HCT116 (cell line): ENCODE measurements around the gene VPS35. TPM values are rescaled to one million over a fixed set of nuclear protein-coding genes. Genes with fewer than 3 reads are reported as not detected.

Experiments
- ATAC-seq: fragments of 200-7000 bp; cut with Tn5 transposase; 2 replicates; pipeline ENCODE4 v1.9.1; 2020; ENCODE audit warnings: mild to moderate bottlenecking, moderate library complexity
- BruUV-seq: library from RNA; stranded (reverse); fragments of 400-500 nt; replicated peaks from 2 replicates; lab custom pipeline; 2021; lab: Mats Ljungman, UMichigan
- CTCF ChIA-PET: fragments of 300-600 bp; sonication (Branson Sonifier 250); formaldehyde crosslinking; loops from one replicate; lab custom pipeline; 2021; ENCODE audit warnings: antibody characterized with exemption; lab: Charles Lee
- POLR2A ChIA-PET: fragments of 300-600, 350-600 bp; sonication (Branson Sonifier 250); formaldehyde crosslinking; loops from one replicate; lab custom pipeline; 2021; ENCODE audit warnings: antibody characterized with exemption; lab: Charles Lee
- RAD21 ChIA-PET, 2 experiments: fragments of 300-600 bp; sonication (Branson Sonifier 250); formaldehyde crosslinking; loops; one replicate each; lab custom pipeline; 2023; ENCODE audit warnings: low total read pairs in 2 of 2; ENCODE audit not compliant: uncharacterized antibody in 2 of 2, unreplicated experiment in 2 of 2, low non-redundant PET in 1 of 2; lab: Charles Lee
- DNase-seq: peaks from one replicate; pipeline ENCODE4 v3.0.0-alpha.2; 2010; ENCODE audit warnings: low read depth, low spot score
- H2AFZ ChIP-seq: fragments of 200-600 bp; shearing (Covaris generic), sonication (generic); 2 replicates; pipeline ENCODE4 v1.6.1; 2017; ENCODE audit warnings: low read depth, mixed run types, mixed read lengths, antibody characterized with exemption, low read length; ENCODE audit not compliant: poor library complexity, severe bottlenecking
- H3K27ac ChIP-seq: 2 replicates; pipeline ENCODE4 v1.5.1; 2012; ENCODE audit warnings: low read depth, low read length
- H3K27me3 ChIP-seq: fragments of 200-600 bp; sonication (generic); 2 replicates; pipeline ENCODE4 v1.6.1; 2016; ENCODE audit warnings: mixed run types, low read length, mixed read lengths; ENCODE audit not compliant: insufficient read depth
- H3K36me3 ChIP-seq, 2 experiments: fragments of 200-500 bp in 1 of 2; fragments of 200-600 bp in 1 of 2; sonication (Bioruptor generic) in 1 of 2; sonication (generic) in 1 of 2; 2 replicates each; pipeline versions ENCODE4 v1.5.1 to v1.6.1; 2014 to 2016; ENCODE audit warnings: low read length in 2 of 2, inconsistent platforms in 1 of 2, mixed read lengths in 1 of 2, mixed run types in 1 of 2; ENCODE audit not compliant: insufficient read depth in 2 of 2, control insufficient read depth in 1 of 2
- H3K4me1 ChIP-seq, 2 experiments: fragments of 200-600 bp in 1 of 2; sonication (generic) in 1 of 2; 2 replicates each; pipeline versions ENCODE4 v1.5.1 to v1.6.1; 2012 to 2017; ENCODE audit warnings: low read length in 2 of 2, inconsistent platforms in 1 of 2, mild to moderate bottlenecking in 1 of 2, mixed read lengths in 1 of 2, mixed run types in 1 of 2, moderate library complexity in 1 of 2; ENCODE audit not compliant: insufficient read depth in 2 of 2, control insufficient read depth in 1 of 2
- H3K4me2 ChIP-seq: fragments of 200-600 bp; sonication (generic); 2 replicates; pipeline ENCODE4 v1.6.1; 2017; ENCODE audit warnings: mixed run types, low read length, mixed read lengths
- H3K4me3 ChIP-seq, 2 experiments: fragments of 200-600 bp in 1 of 2; sonication (generic) in 1 of 2; replicated peaks in 1 of 2; 2 replicates each; pipeline ENCODE4 v1.5.1; 2011 to 2016; ENCODE audit warnings: low read length in 2 of 2, control low read depth in 1 of 2, low read depth in 1 of 2, mild to moderate bottlenecking in 1 of 2, mixed read lengths in 1 of 2, mixed run types in 1 of 2
- H3K79me2 ChIP-seq: fragments of 200-600 bp; sonication (generic); 2 replicates; pipeline ENCODE4 v1.6.1; 2017; ENCODE audit warnings: mild to moderate bottlenecking, mixed run types, low read length, moderate library complexity, mixed read lengths; ENCODE audit not compliant: insufficient read depth
- H3K9ac ChIP-seq: fragments of 200-600 bp; sonication (generic); 2 replicates; pipeline ENCODE4 v1.6.1; 2016; ENCODE audit warnings: low read length, mixed read lengths
- H3K9me2 ChIP-seq: fragments of 200-600 bp; sonication (generic), shearing (Covaris generic); 2 replicates; pipeline ENCODE4 v1.6.1; 2017; ENCODE audit warnings: mixed run types, mild to moderate bottlenecking, moderate library complexity; ENCODE audit not compliant: insufficient read depth
- H3K9me3 ChIP-seq, 2 experiments: fragments of 200-500 bp in 1 of 2; fragments of 200-600 bp in 1 of 2; sonication (Bioruptor generic) in 1 of 2; sonication (generic) in 1 of 2; 2 replicates each; pipeline ENCODE4 v1.6.1; 2014 to 2017; ENCODE audit warnings: low read length in 2 of 2, mixed read lengths in 2 of 2, inconsistent platforms in 1 of 2, low read depth in 1 of 2, mild to moderate bottlenecking in 1 of 2, mixed run types in 1 of 2, moderate library complexity in 1 of 2; ENCODE audit not compliant: control insufficient read depth in 1 of 2, insufficient read depth in 1 of 2
- H4K20me1 ChIP-seq: fragments of 200-600 bp; sonication (generic), shearing (Covaris generic); 2 replicates; pipeline ENCODE4 v1.6.1; 2017; ENCODE audit warnings: mixed run types, mild to moderate bottlenecking, moderate library complexity; ENCODE audit not compliant: insufficient read depth
- ATF3 ChIP-seq: IDR thresholded peaks from 2 replicates; pipeline ENCODE4 v1.6.1; 2012
- CBX3 ChIP-seq: IDR thresholded peaks from 2 replicates; pipeline ENCODE4 v1.6.1; 2012; ENCODE audit warnings: low read depth
- CEBPB ChIP-seq: IDR thresholded peaks from 2 replicates; pipeline ENCODE4 v1.6.1; 2012; ENCODE audit warnings: low read depth
- CTCF ChIP-seq, 3 experiments: fragments of 200-600 bp in 1 of 3; sonication (generic) in 1 of 3; IDR thresholded peaks in 2 of 3; conservative IDR thresholded peaks in 1 of 3; 2 replicates each; pipeline ENCODE4 v1.5.1; 2012 to 2017; ENCODE audit warnings: low read depth in 2 of 3, low read length in 2 of 3, antibody characterized with exemption in 1 of 3, borderline replicate concordance in 1 of 3, control low read depth in 1 of 3, mild to moderate bottlenecking in 1 of 3, mixed read lengths in 1 of 3, mixed run types in 1 of 3, moderate library complexity in 1 of 3; ENCODE audit not compliant: insufficient read depth in 1 of 3
- EGR1 ChIP-seq: IDR thresholded peaks from 2 replicates; pipeline ENCODE4 v1.6.1; 2012; ENCODE audit warnings: low read depth
- ELF1 ChIP-seq: IDR thresholded peaks from 2 replicates; pipeline ENCODE4 v1.6.1; 2012; ENCODE audit warnings: low read depth, borderline replicate concordance
- EZH2 ChIP-seq: fragments of 200-600 bp; sonication (generic); IDR thresholded peaks from 2 replicates; pipeline ENCODE4 v1.6.1; 2017; ENCODE audit warnings: antibody characterized with exemption, mixed run types
- FOSL1 ChIP-seq: IDR thresholded peaks from 2 replicates; pipeline ENCODE4 v1.6.1; 2012; ENCODE audit warnings: low read depth
- POLR2A ChIP-seq: IDR thresholded peaks from 2 replicates; pipeline ENCODE4 v1.7.0; 2011; ENCODE audit warnings: borderline replicate concordance; ENCODE audit not compliant: insufficient read depth, insufficient read length; ENCODE audit errors: extremely low read depth
- RAD21 ChIP-seq: IDR thresholded peaks from 2 replicates; pipeline ENCODE4 v1.6.1; 2012; ENCODE audit warnings: low read depth, mild to moderate bottlenecking
- SIN3A ChIP-seq: IDR thresholded peaks from 2 replicates; pipeline ENCODE4 v1.6.1; 2012; ENCODE audit warnings: low read depth
- SP1 ChIP-seq: IDR thresholded peaks from 2 replicates; pipeline ENCODE4 v1.6.1; 2012; ENCODE audit warnings: low read depth
- SRF ChIP-seq: IDR thresholded peaks from 2 replicates; pipeline ENCODE4 v1.6.1; 2012; ENCODE audit warnings: low read depth
- TCF7L2 ChIP-seq: IDR thresholded peaks from 2 replicates; pipeline ENCODE4 v1.7.0; 2011; ENCODE audit warnings: borderline replicate concordance, inconsistent platforms; ENCODE audit not compliant: insufficient read depth, insufficient read length; ENCODE audit errors: extremely low read depth
- ZFX ChIP-seq: fragments of 450-650 bp; IDR thresholded peaks from 2 replicates; pipeline ENCODE4 v1.6.1; 2017
- intact Hi-C: fragments of 100-400 bp; cut with micrococcal nuclease; formaldehyde crosslinking; loops from 2 replicates; pipeline ENCODE4 v1.10.0; 2022
- total RNA-seq: library from RNA; stranded (reverse); gene quantifications from one replicate; pipeline ENCODE4 v1.2.1, GENCODE V29; 2021; ENCODE audit not compliant: unreplicated experiment

Gene VPS35
- total RNA-seq, 1 experiment from 2014 or later, result 115 TPM

GRCh38 chr16:46727184-46727583 is 38.2 kb upstream of the VPS35 start:
- no peaks in the 10 kb centered on the region for H3K27me3 ChIP-seq
- H4K20me1 ChIP-seq, result no peaks in the 10 kb centered on the region
- no peak overlapping the region for H3K27ac ChIP-seq
- intact Hi-C loops, result no loop called here
- no peak overlapping the region for H3K4me3 ChIP-seq
- ATAC-seq (no peak), DNase-seq (no peak)
- no peaks in the 10 kb centered on the region for H3K79me2 ChIP-seq
- H3K9ac ChIP-seq, result no peak overlapping the region
- no peaks in the 10 kb centered on the region for H3K9me3 ChIP-seq
- BruUV-seq, result no TSS peak
- ChIA-PET RAD21 (no interaction called here), CTCF (no interaction called here), POLR2A (interaction anchor here (0.6 kb wide), 1 partner anchor 49 kb away, joined by 3 read pairs; no protein-coding TSS in a partner anchor)
- H2AFZ ChIP-seq, result no peak overlapping the region
- TF ChIP-seq CBX3 (no peak), SP1 (no peak), TCF7L2 (no peak), EZH2 (no peak), ATF3 (no peak), CTCF (IDR thresholded peaks at IDR 0.05 in 2 of 3, conservative IDR thresholded peaks at IDR 0.05 in 1 of 3; ENCODE audit: borderline replicate concordance in 1 of 3, insufficient read depth in 1 of 3, low read depth in 2 of 3, low read length in 2 of 3) (no peak), SIN3A (no peak)
- H3K9me2 ChIP-seq, result no peaks in the 10 kb centered on the region
- H3K4me2 ChIP-seq, result no peak overlapping the region
- no peaks in the 10 kb centered on the region for H3K4me1 ChIP-seq
- H3K36me3 ChIP-seq, result no peaks in the 10 kb centered on the region

GRCh38 chr16:46721885-46722284 is 32.9 kb upstream of the VPS35 start:
- H4K20me1 ChIP-seq, result no peaks in the 10 kb centered on the region
- RAD21 ChIA-PET, result no interaction called here
- intact Hi-C loops, result no loop called here
- no peak overlapping the region for H2AFZ ChIP-seq
- H3K27me3 ChIP-seq, result no peaks in the 10 kb centered on the region
- no peaks in the 10 kb centered on the region for H3K36me3 ChIP-seq
- no peaks in the 10 kb centered on the region for H3K4me1 ChIP-seq
- no peak overlapping the region for H3K9ac ChIP-seq
- no peak for ATAC-seq
- BruUV-seq, result no TSS peak
- no peak for DNase-seq
- POLR2A ChIA-PET, result no interaction called here
- CTCF ChIA-PET, result no interaction called here
- TF ChIP-seq SRF, result no peak
- no peak for TF ChIP-seq FOSL1
- TF ChIP-seq RAD21, result no peak
- TF ChIP-seq ZFX, result no peak
- TF ChIP-seq EZH2, result no peak
- no peak for TF ChIP-seq CEBPB
- no peak for TF ChIP-seq CTCF (IDR thresholded peaks at IDR 0.05 in 2 of 3, conservative IDR thresholded peaks at IDR 0.05 in 1 of 3; ENCODE audit: borderline replicate concordance in 1 of 3, insufficient read depth in 1 of 3, low read depth in 2 of 3, low read length in 2 of 3)
- no peak for TF ChIP-seq ELF1
- TF ChIP-seq SIN3A, result no peak
- TF ChIP-seq CBX3, result no peak
- TF ChIP-seq TCF7L2, result no peak
- no peak for TF ChIP-seq EGR1
- TF ChIP-seq POLR2A, result no peak
- no peaks in the 10 kb centered on the region for H3K9me2 ChIP-seq
- no peaks in the 10 kb centered on the region for H3K79me2 ChIP-seq
- no peak overlapping the region for H3K4me2 ChIP-seq
- no peak overlapping the region for H3K27ac ChIP-seq
- no peaks in the 10 kb centered on the region for H3K9me3 ChIP-seq
- no peak overlapping the region for H3K4me3 ChIP-seq
